NCI-H1417 treated with DMSO at 0.1 percent for 48 hours (cell line): Measurements from ENCODE around the gene NUP50.

ENCODE experiments used
- DNase-seq: peaks from one replicate; lab custom pipeline; 2025; lab: John Stamatoyannopoulos, UW

Gene NUP50

GRCh38 chr22:45208993-45209838 lies 45.5 kb downstream of the NUP50 start:
- no peak for DNase-seq

GRCh38 chr22:45210174-45210573 lies 46.4 kb downstream of the NUP50 start:
- DNase-seq, result no peak

GRCh38 chr22:45210577-45210976 lies 46.9 kb downstream of the NUP50 start:
- no peak for DNase-seq

- no peak for DNase-seq
Measured at GRCh38 chr22:45210991-45211390, 47.3 kb downstream of the NUP50 start.

- DNase-seq, result no peak
Measured at GRCh38 chr22:45211435-45211834, 47.7 kb downstream of the NUP50 start.

GRCh38 chr22:45211848-45212247 lies 48.1 kb downstream of the NUP50 start:
- no peak for DNase-seq

GRCh38 chr22:45212306-45212709 lies 48.6 kb downstream of the NUP50 start:
- no peak for DNase-seq

GRCh38 chr22:45212992-45213751 lies 49.4 kb downstream of the NUP50 start:
- DNase-seq, result no peak

- DNase-seq, result no peak
Measured at GRCh38 chr22:45216133-45217003, 52.6 kb downstream of the NUP50 start.

GRCh38 chr22:45217345-45217744 lies 53.6 kb downstream of the NUP50 start:
- no peak for DNase-seq

- no peak for DNase-seq
Measured at GRCh38 chr22:45217806-45218205, 54.1 kb downstream of the NUP50 start.

- DNase-seq, result no peak
Measured at GRCh38 chr22:45218976-45219375, 55.3 kb downstream of the NUP50 start.

GRCh38 chr22:45221201-45221600 lies 57.5 kb downstream of the NUP50 start:
- DNase-seq, result no peak

- no peak for DNase-seq
Measured at GRCh38 chr22:45223304-45224117, 59.8 kb downstream of the NUP50 start.

GRCh38 chr22:45224331-45224730 lies 60.6 kb downstream of the NUP50 start:
- no peak for DNase-seq

- no peak for DNase-seq
Measured at GRCh38 chr22:45224988-45225731, 61.4 kb downstream of the NUP50 start.

- no peak for DNase-seq
Measured at GRCh38 chr22:45225732-45226502, 62.2 kb downstream of the NUP50 start.

GRCh38 chr22:45226503-45227186 lies 62.9 kb downstream of the NUP50 start:
- no peak for DNase-seq

GRCh38 chr22:45227645-45228400 lies 64.1 kb downstream of the NUP50 start:
- DNase-seq, result no peak
